Testis (tissue), 2 donors: Measurements from ENCODE around the gene BNIP2.

Experiments used
- CTCF ChIP-seq, 3 experiments: fragments of 450-650 bp in 2 of 3; fragments of 200-600 bp in 1 of 3; sonication (generic) in 1 of 3; IDR thresholded peaks; one replicate each; pipeline ENCODE4 v1.5.1; 2016 to 2019; ENCODE audit warnings: antibody characterized with exemption in 3 of 3, mild to moderate bottlenecking in 2 of 3, moderate library complexity in 1 of 3
- POLR2A ChIP-seq: fragments of 450-650 bp; IDR thresholded peaks from one replicate; pipeline ENCODE4 v1.6.1; 2017; ENCODE audit warnings: antibody characterized with exemption, mild to moderate bottlenecking, moderate library complexity

DNA sequence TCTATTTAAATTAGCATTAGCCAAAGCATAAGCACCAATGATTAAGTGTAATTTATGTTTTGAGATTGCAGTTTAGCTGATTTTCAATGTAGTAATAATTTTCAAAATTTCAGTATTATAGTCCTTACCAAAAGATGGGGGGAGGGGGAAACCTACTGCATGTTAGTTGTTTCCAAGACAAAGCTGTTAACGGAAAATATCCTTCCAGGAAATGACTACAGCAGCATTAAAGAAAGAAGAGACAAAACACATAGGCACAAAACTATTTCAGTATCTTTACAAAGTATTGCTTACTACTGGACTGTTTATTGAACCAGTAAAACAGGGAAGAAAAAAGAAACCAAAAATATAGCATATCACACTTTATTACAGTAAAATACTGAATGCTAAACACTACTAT lies 10.5 kb downstream of the BNIP2 start:
- TF ChIP-seq CTCF (IDR thresholded peaks at IDR 0.05) (no peak), POLR2A (no peak)
